Iris pigment epithelial cell (primary cell): ENCODE measurements around the gene SLX9.

Experiments used
- DNase-seq: peaks from one replicate; pipeline ENCODE4 v3.0.0-alpha.2; 2011; ENCODE audit warnings: low read depth

The SLX9 gene, protein sequence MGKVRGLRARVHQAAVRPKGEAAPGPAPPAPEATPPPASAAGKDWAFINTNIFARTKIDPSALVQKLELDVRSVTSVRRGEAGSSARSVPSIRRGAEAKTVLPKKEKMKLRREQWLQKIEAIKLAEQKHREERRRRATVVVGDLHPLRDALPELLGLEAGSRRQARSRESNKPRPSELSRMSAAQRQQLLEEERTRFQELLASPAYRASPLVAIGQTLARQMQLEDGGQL

DNA sequence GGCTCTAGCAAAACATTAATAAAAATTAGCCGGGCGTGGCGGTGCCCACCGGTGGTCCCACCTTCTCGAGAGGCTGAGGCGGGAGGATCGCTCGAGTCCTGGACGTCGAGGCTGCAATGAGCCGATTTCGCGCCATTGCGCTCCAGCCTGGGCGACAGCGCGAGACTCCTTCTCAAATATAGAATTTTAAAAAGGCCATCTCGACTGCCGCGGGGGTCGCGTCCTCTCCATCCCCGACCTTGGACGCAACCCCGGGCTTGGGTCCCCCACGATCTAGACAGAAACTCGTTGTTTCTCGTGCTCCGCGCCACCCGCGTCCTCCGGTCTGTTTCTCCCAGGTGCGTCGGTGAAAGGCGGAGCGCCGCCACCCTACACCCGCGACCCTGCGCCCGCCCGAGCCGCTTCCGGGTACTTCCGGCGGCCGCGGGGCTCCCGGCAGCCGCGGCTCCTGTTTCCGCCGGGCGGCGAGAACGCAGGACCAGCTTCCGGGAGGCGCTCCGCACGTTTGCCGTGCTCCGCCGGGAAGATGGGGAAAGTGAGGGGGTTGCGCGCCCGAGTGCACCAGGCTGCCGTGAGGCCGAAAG is at the start of gene SLX9:
Gene SLX9 (plus strand): TSS at position 498 of the 584 bp plus-strand sequence. CDS start 29 bp downstream, at position 527.
- peak; percentile 83 for DNase-seq

DNA sequence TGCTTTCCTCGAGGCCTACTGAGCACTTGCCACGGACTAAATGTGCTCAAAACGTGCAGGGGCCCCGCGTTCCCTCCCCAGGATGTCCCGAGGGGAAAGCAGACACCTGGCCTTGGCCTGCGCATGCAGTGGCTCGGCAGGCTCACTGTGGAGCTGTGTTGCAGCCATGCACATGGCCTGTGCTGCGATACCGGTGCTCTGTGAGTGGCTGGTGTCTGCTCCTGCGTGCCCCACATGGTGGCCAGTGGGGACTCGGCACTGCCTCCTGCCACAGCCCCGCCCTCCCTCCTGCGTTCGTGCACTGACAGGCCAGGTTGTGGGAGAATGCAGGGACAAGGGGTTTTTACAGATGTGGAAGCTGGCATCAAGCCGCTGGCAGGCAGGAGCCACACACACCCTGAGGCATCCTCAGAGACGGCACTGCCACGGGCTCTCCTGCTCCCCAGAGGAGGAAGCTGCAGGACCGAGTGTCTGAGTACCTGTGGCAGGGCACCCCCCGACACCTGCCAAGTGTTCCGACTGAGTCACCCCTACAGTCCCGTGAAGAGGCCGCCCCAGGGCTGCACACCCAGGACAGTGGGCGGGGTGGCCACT is 49.4 kb upstream of the SLX9 start:
- no peak for DNase-seq

DNA sequence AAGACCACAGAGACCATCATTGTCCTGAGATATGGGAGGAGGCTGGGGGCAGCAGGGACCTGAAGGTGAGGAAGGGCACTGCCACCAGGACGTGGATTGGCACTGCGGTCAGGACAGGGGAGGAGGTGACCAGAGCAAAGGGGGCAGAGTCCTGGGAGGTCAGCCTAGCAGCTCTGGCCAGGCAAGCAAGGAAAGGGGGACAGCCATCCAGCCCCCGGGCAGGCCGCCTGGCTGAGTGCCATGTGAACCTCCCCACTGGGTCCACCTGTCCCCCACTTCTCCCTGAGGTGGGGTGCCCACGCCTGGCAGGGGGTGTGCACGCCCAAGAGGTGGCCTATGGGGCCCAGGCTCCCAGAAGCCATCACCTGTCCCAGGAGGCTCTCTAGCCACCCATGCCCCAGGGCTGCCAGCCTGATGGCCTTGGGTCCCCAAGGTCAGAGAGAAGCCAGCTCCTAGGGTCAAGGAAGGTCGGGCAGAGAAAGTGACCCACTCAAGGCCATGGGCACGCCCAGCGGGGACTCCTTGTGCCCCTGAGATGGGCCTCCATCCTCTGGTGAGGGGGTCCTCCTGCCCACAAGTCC is 48.8 kb upstream of the SLX9 start:
- DNase-seq, result no peak

DNA sequence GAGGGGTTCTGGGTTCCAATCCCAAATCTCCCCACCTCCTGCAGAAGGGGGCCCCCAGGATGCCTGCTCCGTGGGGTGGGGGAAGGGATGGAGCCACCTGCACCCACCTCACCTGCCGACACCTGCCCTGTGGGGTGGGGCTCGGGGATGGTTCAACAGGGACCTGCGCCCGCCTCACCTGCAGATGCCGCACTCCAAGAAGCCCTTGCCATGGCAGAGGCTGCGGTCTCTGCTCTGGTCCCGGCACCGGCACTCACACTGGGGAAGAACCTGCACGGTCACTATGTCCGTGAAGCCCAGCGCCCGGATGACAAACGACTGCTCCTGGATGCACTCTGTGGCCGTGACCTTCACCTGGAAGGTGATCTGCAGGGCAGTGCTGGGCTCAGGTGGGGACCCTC is 48.2 kb upstream of the SLX9 start:
- no peak for DNase-seq

DNA sequence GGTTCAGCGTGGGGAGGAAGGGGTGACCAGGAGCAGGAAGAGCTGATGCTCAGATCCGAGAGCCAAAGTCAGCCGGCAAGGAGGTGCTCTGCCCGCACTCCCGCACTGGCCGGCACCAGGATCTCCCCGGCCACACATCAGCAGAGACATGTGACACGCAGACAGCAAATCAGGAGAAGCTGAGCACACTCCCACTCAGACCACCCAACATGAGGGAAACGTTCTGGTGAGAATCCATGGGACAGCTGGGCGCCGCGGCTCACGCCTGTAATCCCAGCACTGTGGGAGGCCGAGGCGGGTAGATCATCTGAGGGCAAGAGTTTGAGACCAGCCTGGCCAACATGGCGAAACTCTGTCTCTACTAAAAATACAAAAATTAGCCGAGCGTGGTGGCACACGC is 47.7 kb upstream of the SLX9 start:
- no peak for DNase-seq

DNA sequence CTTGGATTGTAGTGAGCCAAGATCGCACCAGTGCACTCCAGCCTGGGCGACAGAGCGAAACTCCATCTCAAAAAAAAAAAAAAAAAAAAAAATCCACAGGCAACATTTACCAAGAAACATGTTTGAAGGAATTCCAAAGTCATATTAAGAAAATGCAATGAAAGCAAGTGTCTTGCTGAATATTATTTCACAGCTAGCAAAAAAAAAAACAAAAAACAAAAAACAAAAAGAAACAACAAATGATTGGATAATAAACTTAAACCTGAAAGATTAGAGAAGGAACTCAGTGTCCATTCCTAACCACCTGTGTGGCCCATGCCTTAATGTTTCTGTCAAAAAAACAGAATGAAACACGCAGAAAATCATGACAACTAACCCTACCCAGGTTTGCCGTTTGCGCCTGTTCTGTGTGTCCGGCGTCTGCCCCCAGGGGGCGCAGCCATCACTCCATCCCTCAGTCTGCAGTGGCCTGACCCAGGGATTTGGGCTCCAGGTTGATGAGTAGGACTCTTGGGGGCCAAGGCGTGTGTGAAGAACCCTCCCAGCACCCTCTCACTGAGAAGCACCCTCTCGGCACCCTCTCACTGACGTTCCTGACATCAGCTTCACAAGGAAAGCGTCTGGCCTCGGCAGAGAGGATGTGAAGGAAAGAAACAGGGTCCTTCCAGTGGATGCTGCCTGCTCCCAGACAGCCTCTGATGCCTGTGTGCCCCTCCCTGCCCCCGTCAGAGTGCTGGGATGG is 47.1 kb upstream of the SLX9 start:
- DNase-seq, result peak; percentile 33

DNA sequence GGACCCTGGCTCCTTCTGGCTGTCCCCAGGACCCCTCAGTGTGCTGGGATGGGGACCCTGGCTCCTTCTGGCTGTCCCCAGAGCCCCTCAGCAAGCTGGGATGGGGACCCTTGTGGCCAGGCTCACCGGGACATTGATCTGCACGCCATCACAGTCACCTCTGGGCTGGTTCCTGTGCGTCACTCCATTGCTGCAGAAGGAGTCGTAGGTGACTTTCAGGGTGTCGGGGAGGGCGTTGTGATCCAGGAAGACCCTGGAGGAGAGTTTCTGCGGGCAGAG is 46.6 kb upstream of the SLX9 start:
- DNase-seq, result no peak

DNA sequence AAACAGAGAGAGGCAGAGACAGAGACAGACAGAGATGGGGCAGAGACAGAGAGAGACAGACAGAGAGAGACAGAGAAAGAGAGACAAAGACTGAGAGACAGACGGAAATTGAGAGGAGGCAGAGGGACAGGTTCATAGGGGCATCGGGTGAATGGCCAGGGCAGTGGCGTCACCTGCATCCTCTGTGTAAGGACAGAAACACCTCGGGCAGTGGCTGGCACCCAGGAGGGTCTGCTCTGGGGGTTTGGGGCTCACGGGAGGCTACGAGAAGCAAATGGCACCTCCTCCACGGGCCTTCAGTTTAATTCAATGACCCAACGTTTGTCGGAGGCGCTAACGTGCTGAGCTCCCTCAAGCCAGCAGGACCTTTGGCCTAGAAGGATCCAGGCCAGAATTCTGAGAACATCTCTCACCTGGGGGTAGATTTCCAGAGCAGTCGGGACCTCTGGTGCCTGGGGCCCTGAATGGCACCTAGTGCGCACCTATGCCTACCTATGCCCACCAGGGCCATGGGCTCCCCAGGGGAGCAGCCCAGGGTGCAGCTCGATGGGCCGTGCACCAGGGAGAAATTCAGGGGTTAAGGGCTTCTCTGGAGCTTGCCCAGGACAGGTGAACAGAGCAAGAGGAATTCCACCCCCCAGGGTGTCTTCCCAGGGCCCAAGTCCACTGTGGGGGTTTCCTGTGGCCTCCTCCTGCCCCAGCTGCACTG is 45.7 kb upstream of the SLX9 start:
- DNase-seq, result no peak

DNA sequence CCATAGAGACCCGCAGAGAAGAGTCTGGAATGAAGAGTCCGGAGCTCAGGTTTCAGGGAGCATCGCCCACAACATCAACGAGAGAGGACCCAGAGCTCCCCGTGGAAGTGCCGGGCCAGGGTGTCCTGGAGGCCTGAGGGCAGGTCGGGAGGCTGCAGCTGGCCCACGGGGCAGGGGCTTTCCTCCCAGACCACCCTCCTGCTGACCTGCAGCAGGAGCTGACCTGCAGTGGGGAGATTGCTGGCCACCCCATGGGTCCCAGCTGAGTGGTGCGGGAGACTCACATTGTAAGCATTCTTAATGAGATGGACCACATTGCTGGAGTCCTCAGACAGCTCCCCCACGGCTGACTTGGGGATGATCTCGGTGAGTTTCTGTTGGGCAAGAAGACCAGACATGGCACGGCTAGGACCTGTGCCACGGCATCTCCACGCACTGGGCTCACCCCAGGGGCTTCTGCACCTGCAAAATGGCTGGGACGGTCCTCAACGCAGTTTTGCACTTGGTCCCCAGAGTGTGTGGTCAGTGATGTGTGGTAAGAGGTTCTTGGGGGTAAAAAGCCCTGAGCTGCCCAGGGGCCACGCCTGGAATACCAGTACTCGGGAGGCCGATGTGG is 45.0 kb upstream of the SLX9 start:
- DNase-seq, result no peak

DNA sequence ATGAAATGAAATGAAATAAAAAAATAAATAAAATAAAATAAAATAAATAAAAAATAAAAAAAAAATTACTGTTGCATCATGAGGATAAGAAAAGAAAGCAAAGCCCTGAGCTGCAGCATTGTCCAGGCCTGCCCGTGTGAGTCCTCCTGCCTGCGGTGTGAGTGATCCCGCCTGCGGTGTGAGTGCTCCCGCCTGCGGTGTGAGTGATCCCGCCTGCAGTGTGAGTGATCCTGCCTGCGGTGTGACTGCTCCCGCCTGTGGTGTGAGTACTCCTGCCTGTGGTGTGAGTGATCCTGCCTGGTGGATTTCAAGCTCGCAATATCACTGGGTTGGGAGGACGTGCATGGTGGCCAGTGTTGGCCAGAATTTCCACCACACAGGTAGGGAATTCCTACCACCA is 44.0 kb upstream of the SLX9 start:
- DNase-seq, result no peak

DNA sequence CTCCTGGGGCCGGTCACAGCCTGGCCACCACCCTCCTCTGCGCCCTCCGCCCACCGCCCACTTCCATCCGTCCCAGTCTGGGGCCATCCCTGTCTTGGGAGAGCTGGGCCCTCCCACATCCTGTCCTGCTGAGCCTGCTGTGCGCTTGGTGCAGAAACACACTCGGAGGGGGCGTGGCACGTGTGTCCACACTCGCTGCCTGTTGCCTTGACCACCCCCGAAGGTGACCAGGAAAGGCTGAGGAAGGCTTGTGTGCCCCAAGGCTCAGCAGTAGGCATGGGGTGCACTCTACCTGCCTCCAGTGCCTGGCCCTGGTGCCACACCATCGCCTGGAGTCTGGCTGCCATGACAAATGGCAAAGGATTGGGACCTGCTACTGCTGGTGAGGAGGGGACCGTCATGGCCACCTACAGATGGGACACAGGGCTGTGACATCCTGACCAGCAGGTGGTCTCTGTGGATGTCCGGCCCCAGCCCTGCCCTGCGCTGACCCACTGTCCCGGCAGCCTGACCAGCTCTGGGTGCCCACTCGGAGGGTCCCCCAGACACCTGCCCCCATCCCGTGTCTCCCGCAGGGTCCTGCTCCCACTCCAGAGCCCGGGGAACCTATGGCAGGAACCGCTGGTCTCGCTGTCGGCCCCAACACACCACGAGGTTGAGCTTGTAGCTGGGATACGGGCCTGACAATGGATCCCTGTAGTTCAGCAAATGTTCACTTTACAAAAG is 43.1 kb upstream of the SLX9 start:
- no peak for DNase-seq

DNA sequence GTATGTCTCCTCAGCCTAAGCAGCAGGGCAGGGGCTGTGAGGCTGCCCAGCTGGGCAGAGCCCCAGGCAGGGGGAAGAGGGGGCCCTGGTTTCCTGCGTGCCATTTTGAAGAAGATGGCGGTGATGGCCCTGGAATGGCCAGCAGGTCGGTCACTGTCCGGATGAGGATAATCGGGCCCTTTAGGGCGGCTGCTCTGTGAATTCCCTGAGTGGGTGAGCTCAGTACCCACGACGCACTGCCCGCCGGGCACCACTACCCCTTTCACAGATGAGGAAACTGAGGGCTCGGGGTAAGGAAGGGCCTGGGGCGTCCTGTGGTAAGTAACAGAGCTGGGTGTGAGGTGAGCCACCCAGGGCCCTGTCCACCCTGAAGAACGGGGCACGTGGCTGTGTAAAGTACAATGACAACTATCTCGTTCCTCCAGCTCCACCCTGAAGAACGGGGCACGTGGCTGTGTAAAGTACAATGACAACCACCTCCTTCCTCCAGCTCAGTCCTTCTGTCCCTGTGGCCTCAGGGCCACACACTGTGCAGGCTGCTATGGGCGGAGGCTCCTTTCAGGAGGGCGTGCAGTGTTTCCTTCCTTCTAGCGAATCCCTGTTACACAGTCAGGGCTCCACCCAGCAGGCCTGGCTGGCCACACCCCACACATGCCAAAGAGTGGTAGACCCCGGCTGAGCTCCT is 42.4 kb upstream of the SLX9 start:
- DNase-seq, result no peak

DNA sequence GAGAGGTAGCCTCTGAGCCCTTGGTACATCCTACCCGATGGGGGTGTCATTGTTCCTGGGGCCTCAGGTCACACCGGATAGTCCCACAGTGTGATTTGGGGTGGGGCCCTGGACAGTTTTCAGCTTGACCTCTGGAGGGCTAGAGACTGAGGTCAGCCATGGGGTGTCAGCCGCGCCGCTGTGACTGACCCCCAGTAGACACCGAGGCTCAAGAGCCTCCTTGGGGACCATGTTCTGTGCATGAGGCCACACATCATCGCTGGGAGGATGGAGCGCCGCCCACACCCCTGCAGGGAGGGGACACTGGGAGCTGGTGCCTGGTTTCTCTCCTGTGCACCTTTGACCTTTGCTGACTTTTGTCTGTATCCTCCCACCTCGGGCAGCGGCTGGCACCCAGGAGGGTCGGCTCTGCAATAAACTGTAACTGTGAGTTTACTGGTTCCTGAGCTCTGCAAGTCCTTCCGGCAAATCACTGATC is 41.8 kb upstream of the SLX9 start:
- DNase-seq, result no peak

DNA sequence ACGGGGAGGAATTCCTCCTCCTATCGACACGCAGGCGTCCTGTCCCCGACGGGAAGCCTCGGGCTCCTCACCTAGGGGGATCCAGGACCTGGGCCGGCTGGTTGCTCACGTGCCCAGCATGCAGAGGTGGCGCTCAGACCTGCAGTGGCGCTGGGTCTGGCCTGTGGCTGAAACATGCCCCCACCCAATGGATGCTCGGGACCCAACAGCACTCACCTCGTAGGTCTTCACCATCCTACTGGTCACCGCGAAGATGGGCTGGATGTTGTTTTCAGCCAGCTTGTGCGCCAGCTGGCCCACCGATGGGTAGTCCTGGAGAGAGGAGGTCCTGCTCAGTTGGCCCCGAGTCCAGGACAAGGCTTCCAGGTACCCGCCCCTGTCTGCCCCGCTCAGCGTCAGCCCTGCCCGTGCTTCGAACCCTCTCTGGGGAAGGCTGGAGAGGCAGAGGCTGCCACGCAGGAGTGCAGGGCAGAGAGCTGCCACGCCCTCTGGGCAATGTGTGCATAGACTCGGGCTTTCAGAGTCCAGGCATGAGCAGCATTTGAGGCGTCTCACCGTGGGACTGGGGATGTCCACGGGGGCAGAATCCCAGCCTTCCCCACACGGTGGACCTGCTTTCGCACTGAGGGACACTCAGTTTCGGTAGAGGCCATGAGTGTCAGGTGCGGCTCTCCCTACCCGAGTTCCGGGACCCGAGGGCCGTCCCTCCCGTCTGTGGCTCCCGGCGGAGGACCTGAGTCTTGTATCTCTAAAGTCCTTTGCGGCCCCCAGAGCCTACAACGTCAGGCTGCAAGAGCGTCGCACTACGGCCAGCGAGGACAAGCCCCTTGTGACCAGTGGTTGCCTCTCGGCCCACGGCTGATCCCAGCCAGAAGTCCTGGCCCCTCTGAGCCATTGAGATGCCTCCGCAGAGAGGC is 40.7 kb upstream of the SLX9 start:
- no peak for DNase-seq

DNA sequence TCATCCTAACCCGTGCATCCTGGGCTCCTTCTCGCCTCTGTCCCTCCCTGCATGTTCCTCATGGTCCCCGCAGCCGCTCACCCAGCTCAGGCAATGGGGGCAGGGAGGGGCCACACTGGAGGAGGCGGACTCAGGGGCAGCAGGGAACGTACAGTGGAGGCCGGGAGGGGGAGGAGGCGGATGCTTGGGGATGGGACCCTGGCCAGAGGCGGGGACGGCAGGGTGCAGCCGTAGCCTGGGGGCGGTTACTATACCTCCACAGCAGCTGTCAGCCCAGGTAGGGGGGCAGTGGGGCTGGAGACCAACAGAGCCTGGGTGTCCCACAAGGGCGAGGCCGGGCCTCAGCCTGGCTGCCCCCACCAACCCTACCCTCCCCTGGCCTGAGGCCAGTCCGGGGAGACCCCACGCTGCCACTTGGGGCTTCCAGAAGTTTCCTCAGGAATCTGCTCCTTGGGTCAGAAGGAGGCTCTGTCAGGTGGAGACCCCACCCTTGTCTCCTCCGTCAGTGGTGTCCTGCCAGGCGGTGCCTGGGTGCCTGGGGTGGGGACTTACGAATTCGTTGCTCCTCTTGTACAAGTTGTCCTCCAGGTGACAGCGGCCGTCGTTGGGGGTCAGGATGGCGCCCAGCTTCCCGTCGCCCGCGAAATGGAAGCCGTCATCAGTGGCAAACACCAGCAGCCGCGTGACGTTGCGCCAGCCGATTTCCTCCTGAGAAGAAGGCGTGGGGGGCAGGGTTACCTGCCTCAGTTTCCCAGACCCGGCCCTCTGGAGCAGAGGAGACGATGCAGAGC is 39.9 kb upstream of the SLX9 start:
- DNase-seq, result no peak

DNA sequence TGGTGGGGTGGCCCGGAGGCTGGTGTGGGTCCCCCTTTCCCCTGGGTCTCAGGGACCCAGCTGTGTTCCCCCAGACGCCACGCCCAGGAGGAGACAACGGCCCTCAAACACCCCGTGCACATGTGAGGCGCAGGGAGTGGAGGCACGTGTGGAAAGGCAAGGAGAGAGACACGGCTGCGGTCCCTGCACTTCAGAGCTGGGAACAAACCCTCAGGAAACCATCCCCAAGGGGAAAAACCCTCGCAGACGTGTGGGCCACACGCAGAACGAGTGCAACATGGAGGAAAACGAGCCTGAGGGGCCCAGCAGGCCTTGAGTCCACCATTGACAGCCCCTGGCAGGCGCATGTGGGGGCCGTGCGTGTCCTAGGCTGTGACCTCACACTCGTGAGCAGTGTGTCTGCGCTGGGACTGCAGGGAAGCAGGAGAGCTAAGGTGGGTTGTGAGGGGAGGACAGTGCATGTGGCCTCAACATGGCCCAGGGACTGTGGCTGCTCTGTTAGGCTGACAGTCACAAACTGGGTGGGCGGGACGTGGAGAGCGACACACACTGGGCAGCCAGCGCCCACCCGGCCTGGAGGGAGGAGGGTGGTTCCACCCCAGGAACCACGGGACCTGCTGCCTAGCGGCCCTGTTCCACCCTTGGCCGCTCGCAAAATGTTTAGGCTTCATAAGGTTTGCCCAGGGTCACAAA is 39.1 kb upstream of the SLX9 start:
- DNase-seq, result no peak

DNA sequence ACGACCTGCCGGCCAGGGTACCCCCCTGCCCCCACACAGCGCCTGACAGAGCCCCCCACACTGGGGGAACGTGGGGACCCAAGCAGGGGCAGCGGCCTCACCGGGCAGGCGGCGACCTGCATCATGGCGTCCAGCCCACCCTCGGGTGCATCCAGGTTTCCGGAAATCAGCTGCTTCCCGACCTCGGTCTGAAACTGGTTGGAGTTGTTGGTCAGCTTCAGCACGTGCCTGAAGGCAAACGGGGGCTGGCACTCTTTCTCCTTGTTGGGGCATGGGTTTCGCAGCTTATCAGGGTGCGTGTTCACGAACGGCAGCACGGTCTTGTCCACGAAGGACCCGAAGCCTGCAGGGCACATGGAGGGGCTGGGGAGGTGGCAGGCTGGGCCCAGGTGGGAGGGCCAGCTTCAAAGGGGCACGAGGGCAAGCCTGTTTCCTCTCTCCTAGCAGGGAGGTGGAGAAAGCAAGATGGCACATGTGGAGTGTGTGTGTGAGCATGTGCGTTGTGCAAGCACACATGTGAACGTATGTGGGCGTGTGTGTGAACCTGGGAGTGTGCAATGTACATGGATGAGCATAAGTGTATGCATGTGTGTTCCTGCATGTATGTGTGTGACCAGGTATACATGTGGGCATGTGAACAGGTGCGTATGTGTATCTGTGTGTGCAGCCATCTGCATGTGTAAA is 38.3 kb upstream of the SLX9 start:
- DNase-seq, result no peak
